Activated T-helper 9 cell treated with anti-CD3 and anti-CD28 coated beads, Interleukin-2, amount 50 U/mL, for 16 hours (primary cell): ENCODE data around the gene BNIP5.
"Not testable (repeated sequence)": the region's sequence is repeated elsewhere in the genome, so short reads cannot be mapped to it uniquely, and the experiment has no call there.

Experiments
- DNase-seq: peaks from one replicate; pipeline ENCODE4 v3.0.0-alpha.2; 2020; ENCODE audit warnings: low read depth

Gene BNIP5

GRCh38 chr6:36367743-36368142 is 31.1 kb upstream of the BNIP5 start:
- no peak for DNase-seq

GRCh38 chr6:36364669-36365479 is 28.2 kb upstream of the BNIP5 start:
- no peak for DNase-seq

- DNase-seq: not testable (repeated sequence)
Measured at GRCh38 chr6:36364061-36364635, 27.5 kb upstream of the BNIP5 start.

- DNase-seq: not testable (repeated sequence)
Measured at GRCh38 chr6:36363371-36363752, 26.7 kb upstream of the BNIP5 start.

- DNase-seq: no peak
Measured at GRCh38 chr6:36362551-36363370, 26.1 kb upstream of the BNIP5 start.

GRCh38 chr6:36361071-36361470 is 24.4 kb upstream of the BNIP5 start:
- DNase-seq: no peak

GRCh38 chr6:36360241-36361054 is 23.8 kb upstream of the BNIP5 start:
- DNase-seq: peak; percentile 41

GRCh38 chr6:36358226-36358915 is 21.7 kb upstream of the BNIP5 start:
- DNase-seq: no peak

GRCh38 chr6:36357872-36358225 is 21.2 kb upstream of the BNIP5 start:
- no peak for DNase-seq

- DNase-seq: no peak
Measured at GRCh38 chr6:36355819-36356218, 19.1 kb upstream of the BNIP5 start.

- DNase-seq: no peak
Measured at GRCh38 chr6:36353411-36353915, 16.8 kb upstream of the BNIP5 start.

GRCh38 chr6:36352477-36353157 is 15.9 kb upstream of the BNIP5 start:
- no peak for DNase-seq

GRCh38 chr6:36350681-36351571 is 14.2 kb upstream of the BNIP5 start:
- no peak for DNase-seq

GRCh38 chr6:36350082-36350481 is 13.4 kb upstream of the BNIP5 start:
- DNase-seq: no peak

GRCh38 chr6:36349240-36349639 is 12.6 kb upstream of the BNIP5 start:
- DNase-seq: no peak

GRCh38 chr6:36347621-36348020 is 10.9 kb upstream of the BNIP5 start:
- DNase-seq: no peak

GRCh38 chr6:36346486-36347273 is 10.0 kb upstream of the BNIP5 start:
- no peak for DNase-seq

GRCh38 chr6:36345681-36346466 is 9.2 kb upstream of the BNIP5 start:
- no peak for DNase-seq
